Uterus (tissue), 4 donors: ENCODE results near the gene TNFSF9. TPM values are rescaled to one million over a fixed set of nuclear protein-coding genes. Genes with fewer than 3 reads are reported as not detected.

Source experiments
- DNase-seq, 2 donors: peaks; one replicate each; pipeline ENCODE4 v3.0.0-alpha.2; 2019 to 2020
- H3K27ac ChIP-seq, 2 donors: fragments of 200-600 bp; sonication (generic); 1 replicate in 1 of 2; 2 replicates in 1 of 2; pipeline ENCODE4 v1.5.1; 2016 to 2018
- H3K27me3 ChIP-seq, 2 donors: fragments of 200-600 bp; sonication (generic); one replicate each; pipeline ENCODE4 v1.5.1; 2018 to 2019; ENCODE audit warnings: control low read depth in 1 of 2
- H3K36me3 ChIP-seq, 2 donors: fragments of 200-600 bp; sonication (generic); one replicate each; pipeline ENCODE4 v1.5.1; 2019; ENCODE audit warnings: control low read depth in 1 of 2
- H3K4me1 ChIP-seq, 2 donors: fragments of 200-600 bp; sonication (generic); one replicate each; pipeline ENCODE4 v1.5.1; 2018 to 2019; ENCODE audit warnings: control low read depth in 1 of 2
- H3K4me3 ChIP-seq, 2 donors: fragments of 200-600 bp; sonication (generic); 1 replicate in 1 of 2; 2 replicates in 1 of 2; pipeline ENCODE4 v1.5.1; 2018 to 2019; ENCODE audit warnings: mild to moderate bottlenecking in 1 of 2
- H3K9me3 ChIP-seq, 2 donors: fragments of 200-600 bp; sonication (generic); one replicate each; pipeline ENCODE4 v1.5.1; 2019; ENCODE audit warnings: control low read depth in 1 of 2
- POLR2A ChIP-seq, 2 donors: fragments of 450-650 bp; IDR thresholded peaks; one replicate each; pipeline ENCODE4 v1.6.1; 2016; ENCODE audit warnings: antibody characterized with exemption in 2 of 2, mild to moderate bottlenecking in 1 of 2, moderate library complexity in 1 of 2
- intact Hi-C: fragments of 100-400 bp; cut with DNase I; formaldehyde crosslinking; loops from one replicate; pipeline ENCODE4 v1.15.1; 2023; ENCODE audit warnings: low total_unique reads
- total RNA-seq, 4 donors: library from RNA; depleted of rRNA in 3 of 4; stranded (reverse); fragments of >200 nt in 3 of 4; gene quantifications; one replicate each; pipeline versions ENCODE4 v1.1.0 to v1.2.4, GENCODE V29; 2014 to 2023
- TF ChIP-seq, protein P1 (sequence below), 4 experiments: fragments of 200-600 bp in 2 of 4; fragments of 450-650 bp in 2 of 4; sonication (generic) in 2 of 4; IDR thresholded peaks; one replicate each; pipeline ENCODE4 v1.5.1; 2016 to 2019; ENCODE audit warnings: antibody characterized with exemption in 4 of 4, mild to moderate bottlenecking in 2 of 4, moderate library complexity in 1 of 4
- donor health status: DM: yes; HTN: yes; CAD: no.

The TNFSF9 gene
- total RNA-seq, 4 donors from 2014 or later: 0.28 TPM; not detected in 3

DNA sequence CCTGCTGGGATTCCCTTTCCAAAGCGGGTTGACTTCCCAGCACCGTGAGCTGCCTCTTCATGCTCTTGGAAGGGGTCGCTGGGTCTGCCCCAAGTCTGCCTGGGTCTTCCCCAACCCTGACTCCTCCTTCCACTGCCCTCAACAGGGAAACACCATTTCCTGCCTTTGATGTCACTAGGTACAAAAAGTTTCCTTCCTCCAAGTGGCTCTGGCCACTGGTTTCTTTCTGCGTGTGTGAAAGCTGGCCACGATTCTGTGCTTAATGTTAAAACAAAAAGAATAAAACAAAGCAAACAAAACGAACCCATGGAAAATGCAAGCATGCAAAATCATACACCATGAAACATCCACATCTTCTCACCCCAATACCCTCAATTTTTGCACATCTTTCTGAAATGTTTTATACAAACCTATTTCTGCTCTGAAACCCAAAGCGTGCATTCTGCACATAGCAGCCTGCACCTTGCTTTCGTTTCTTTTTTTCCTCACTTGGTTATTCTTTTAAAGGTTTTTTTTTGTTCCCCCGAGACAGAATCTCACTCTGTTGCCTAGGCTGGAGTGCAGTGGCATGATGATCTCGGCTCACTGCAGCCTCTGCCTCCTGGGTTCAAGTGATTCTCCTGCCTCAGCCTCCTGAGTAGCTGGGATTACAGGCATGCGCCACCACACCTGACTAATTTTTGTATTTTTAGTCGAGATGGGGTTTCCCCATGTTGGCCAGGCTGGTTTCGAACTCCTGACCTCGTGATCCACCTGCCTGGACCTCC lies 12.5 kb upstream of the TNFSF9 start:
- Histone ChIP-seq H3K4me3 (no peak overlapping the region), H3K9me3 (no peaks in the 10 kb centered on the region), H3K27ac (no peak overlapping the region), H3K36me3 (no peaks in the 10 kb centered on the region), H3K27me3 (no peaks in the 10 kb centered on the region), H3K4me1 (no peaks in the 10 kb centered on the region)
- DNase-seq: no peak
- TF ChIP-seq, protein P1, sequence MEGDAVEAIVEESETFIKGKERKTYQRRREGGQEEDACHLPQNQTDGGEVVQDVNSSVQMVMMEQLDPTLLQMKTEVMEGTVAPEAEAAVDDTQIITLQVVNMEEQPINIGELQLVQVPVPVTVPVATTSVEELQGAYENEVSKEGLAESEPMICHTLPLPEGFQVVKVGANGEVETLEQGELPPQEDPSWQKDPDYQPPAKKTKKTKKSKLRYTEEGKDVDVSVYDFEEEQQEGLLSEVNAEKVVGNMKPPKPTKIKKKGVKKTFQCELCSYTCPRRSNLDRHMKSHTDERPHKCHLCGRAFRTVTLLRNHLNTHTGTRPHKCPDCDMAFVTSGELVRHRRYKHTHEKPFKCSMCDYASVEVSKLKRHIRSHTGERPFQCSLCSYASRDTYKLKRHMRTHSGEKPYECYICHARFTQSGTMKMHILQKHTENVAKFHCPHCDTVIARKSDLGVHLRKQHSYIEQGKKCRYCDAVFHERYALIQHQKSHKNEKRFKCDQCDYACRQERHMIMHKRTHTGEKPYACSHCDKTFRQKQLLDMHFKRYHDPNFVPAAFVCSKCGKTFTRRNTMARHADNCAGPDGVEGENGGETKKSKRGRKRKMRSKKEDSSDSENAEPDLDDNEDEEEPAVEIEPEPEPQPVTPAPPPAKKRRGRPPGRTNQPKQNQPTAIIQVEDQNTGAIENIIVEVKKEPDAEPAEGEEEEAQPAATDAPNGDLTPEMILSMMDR (IDR thresholded peaks at IDR 0.05): no peak
- TF ChIP-seq POLR2A (IDR thresholded peaks at IDR 0.05): no peak
- intact Hi-C loops: no loop called here

DNA sequence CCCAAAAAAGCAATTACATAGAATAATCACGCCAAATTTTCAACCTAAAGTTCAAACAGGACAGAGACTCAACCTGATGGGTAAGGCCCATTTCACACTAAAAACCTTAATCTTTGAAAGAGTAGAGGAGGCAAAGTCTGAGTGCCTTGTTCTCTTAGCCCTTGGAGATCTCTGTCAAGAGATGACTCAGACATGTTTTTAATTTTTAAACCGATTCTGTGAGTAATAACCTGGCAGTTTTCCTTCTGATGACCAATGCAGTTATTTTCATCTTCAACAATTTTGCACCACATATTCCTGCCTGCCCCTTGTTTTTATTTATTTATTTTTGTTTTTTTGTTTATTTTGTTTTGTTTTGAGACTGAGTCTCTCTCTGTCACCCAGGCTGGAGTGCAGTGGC lies 11.5 kb upstream of the TNFSF9 start:
- intact Hi-C loops: no loop called here

DNA sequence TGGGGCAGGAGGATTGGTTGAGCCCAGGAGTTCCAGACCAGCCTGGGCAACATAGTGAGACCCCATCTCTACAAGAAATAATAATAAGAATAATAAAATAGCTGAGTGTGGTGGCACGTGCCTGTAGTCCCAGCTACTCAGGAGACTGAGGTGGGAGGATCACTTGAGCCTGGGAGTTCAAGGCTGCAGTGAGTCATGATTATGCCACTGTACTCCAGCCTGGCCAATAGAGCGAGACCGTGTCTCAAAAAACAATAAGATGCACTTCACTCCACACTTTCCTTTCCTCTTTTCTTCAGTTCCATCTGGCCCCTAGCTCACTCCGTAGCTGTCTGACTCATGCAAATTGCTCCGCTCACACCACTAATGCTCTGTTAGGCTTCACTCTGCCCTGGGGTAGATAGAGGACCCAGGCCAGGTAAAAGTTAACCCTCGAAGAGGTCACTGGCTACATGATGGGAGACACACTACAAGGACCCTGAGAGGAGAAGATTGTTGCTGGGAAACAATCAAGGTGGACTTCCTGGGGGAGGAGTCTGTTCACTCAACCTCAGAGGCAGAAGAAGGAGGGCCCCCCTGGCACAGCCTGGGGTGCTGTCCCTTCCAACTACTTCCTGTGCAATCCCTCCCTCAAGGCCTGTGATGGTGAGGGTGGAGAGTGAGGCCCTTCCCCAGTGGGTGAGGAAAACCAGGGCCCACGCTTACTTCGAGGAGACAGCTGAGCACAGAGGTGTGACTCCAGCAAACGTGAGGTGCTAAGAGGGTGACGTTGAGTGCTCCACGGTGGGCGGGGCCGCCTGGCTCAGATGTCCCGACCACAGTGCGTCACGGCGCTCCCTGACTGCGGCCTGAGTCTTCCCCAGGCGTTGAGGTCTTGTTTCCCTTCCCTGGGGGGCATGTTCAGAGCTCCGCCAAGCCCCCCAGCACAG lies 8.8 kb upstream of the TNFSF9 start:
- no peaks in the 10 kb centered on the region for H3K9me3 ChIP-seq
- no peaks in the 10 kb centered on the region for H3K4me1 ChIP-seq
- H3K27me3 ChIP-seq: no peaks in the 10 kb centered on the region
- no peak for DNase-seq
- TF ChIP-seq, protein P1 (IDR thresholded peaks at IDR 0.05): no peak
- TF ChIP-seq POLR2A (IDR thresholded peaks at IDR 0.05): no peak
- H3K4me3 ChIP-seq: no peak overlapping the region
- no peak overlapping the region for H3K27ac ChIP-seq
- intact Hi-C loops: no loop called here
- no peaks in the 10 kb centered on the region for H3K36me3 ChIP-seq

More for the DNA sequence above, 11.5 kb upstream of the TNFSF9 start:
- no peaks in the 10 kb centered on the region for H3K4me1 ChIP-seq
- no peak overlapping the region for H3K27ac ChIP-seq
- H3K4me3 ChIP-seq: no peak overlapping the region
- no peaks in the 10 kb centered on the region for H3K9me3 ChIP-seq
- DNase-seq: no peak
- H3K27me3 ChIP-seq: no peaks in the 10 kb centered on the region
- TF ChIP-seq POLR2A (IDR thresholded peaks at IDR 0.05): no peak
- TF ChIP-seq, protein P1 (IDR thresholded peaks at IDR 0.05): no peak
- no peaks in the 10 kb centered on the region for H3K36me3 ChIP-seq

DNA sequence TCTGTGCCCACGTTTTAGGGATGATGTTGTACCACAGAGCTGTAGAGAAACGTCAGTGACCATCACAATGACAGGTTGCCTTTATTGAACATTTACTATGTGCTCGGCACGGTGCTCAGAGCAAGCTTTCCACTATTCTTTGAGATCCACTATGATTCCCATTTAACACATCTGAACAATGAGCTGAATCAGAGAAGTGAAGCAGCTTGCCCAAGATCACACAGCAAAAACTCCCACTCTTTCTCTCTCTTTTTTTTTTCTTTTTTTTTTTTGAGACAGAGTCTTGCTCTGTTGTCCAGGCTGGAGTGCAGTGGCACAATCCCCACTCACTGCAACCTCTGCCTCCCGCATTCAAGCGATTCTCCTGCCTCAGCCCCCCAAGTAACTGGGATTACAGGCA lies 8.1 kb upstream of the TNFSF9 start:
- TF ChIP-seq, protein P1 (IDR thresholded peaks at IDR 0.05): no peak
- TF ChIP-seq POLR2A (IDR thresholded peaks at IDR 0.05): no peak
- H3K4me1 ChIP-seq: no peaks in the 10 kb centered on the region
- intact Hi-C loops: no loop called here

DNA sequence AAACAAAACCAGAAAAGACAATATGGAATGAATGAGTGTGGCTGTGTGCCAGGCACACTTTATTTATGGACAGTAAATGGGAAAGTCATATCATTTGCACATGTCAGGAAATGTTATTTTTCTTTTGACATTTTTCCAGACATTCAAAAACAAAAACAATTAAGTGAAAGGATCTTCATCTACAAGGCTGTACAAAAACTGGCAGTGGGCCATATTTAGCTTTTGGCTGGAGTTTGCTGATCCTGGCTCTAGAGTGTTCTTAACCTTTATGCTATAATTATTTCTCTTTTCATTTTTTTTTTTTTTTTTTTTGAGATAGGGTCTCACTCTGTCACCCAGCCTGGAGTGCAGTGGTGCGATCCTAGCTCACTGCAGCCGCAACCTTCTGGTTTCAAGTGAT lies 6.5 kb upstream of the TNFSF9 start:
- DNase-seq: no peak
- intact Hi-C loops: no loop called here
- no peaks in the 10 kb centered on the region for H3K27me3 ChIP-seq

More for the DNA sequence above, 8.1 kb upstream of the TNFSF9 start:
- Histone ChIP-seq H3K27me3 (no peaks in the 10 kb centered on the region), H3K9me3 (no peaks in the 10 kb centered on the region), H3K27ac (no peak overlapping the region), H3K4me3 (no peak overlapping the region), H3K36me3 (no peaks in the 10 kb centered on the region)
- DNase-seq: no peak

More for the DNA sequence above, 6.5 kb upstream of the TNFSF9 start:
- H3K4me3 ChIP-seq: no peak overlapping the region
- H3K4me1 ChIP-seq: no peaks in the 10 kb centered on the region
- no peaks in the 10 kb centered on the region for H3K36me3 ChIP-seq
- no peak for TF ChIP-seq POLR2A (IDR thresholded peaks at IDR 0.05)
- TF ChIP-seq, protein P1 (IDR thresholded peaks at IDR 0.05): no peak
- no peaks in the 10 kb centered on the region for H3K9me3 ChIP-seq
- H3K27ac ChIP-seq: no peak overlapping the region
